H9 (cell line): ENCODE data around the gene CRABP1. TPM values are rescaled to one million over a fixed set of nuclear protein-coding genes. Genes with fewer than 3 reads are reported as not detected.

Experiments
- DNase-seq: peaks from one replicate; pipeline ENCODE4 v3.0.0-alpha.2; 2017
- H2AFZ ChIP-seq: one replicate; pipeline ENCODE4 v1.6.1; 2013; ENCODE audit warnings: mild to moderate bottlenecking, low read length, control low read depth, moderate library complexity
- H2AK5ac ChIP-seq: 2 replicates; pipeline ENCODE4 v1.6.1; 2013; ENCODE audit warnings: low read length, control low read depth, mixed read lengths; ENCODE audit not compliant: insufficient read length
- H2BK120ac ChIP-seq: one replicate; pipeline ENCODE4 v1.6.1; 2013; ENCODE audit warnings: low read depth, mild to moderate bottlenecking, low read length, control low read depth, inconsistent platforms; ENCODE audit not compliant: poor library complexity, severe bottlenecking
- H2BK12ac ChIP-seq: 2 replicates; pipeline ENCODE4 v1.6.1; 2013; ENCODE audit warnings: low read length, control low read depth, mixed read lengths, low read depth; ENCODE audit not compliant: insufficient read length
- H2BK15ac ChIP-seq: 2 replicates; pipeline ENCODE4 v1.6.1; 2013; ENCODE audit warnings: low read depth, low read length, control low read depth
- H2BK20ac ChIP-seq: one replicate; pipeline ENCODE4 v1.6.1; 2013; ENCODE audit warnings: low read depth, mild to moderate bottlenecking, low read length, control low read depth, inconsistent platforms; ENCODE audit not compliant: poor library complexity, severe bottlenecking
- H2BK5ac ChIP-seq: 2 replicates; pipeline ENCODE4 v1.6.1; 2013; ENCODE audit warnings: low read length, control low read depth, mixed read lengths; ENCODE audit not compliant: insufficient read length
- H3K14ac ChIP-seq: 2 replicates; pipeline ENCODE4 v1.6.1; 2013; ENCODE audit warnings: low read length, control low read depth; ENCODE audit not compliant: insufficient read depth
- H3K18ac ChIP-seq: 2 replicates; pipeline ENCODE4 v1.6.1; 2013; ENCODE audit warnings: low read depth, mild to moderate bottlenecking, mixed read lengths, low read length, control low read depth; ENCODE audit not compliant: insufficient read length
- H3K23ac ChIP-seq: 2 replicates; pipeline ENCODE4 v1.6.1; 2013; ENCODE audit warnings: low read length, control low read depth, mixed read lengths, low read depth; ENCODE audit not compliant: insufficient read length
- H3K23me2 ChIP-seq: 2 replicates; pipeline ENCODE4 v1.6.1; 2013; ENCODE audit warnings: low read depth, mild to moderate bottlenecking, mixed read lengths, low read length, control low read depth; ENCODE audit not compliant: insufficient read length, poor library complexity, severe bottlenecking
- H3K27ac ChIP-seq: 2 replicates; pipeline ENCODE4 v1.5.1; 2013; ENCODE audit warnings: low read length, control low read depth, mixed read lengths, low read depth; ENCODE audit not compliant: insufficient read length
- H3K27me3 ChIP-seq: 2 replicates; pipeline ENCODE4 v1.6.1; 2013; ENCODE audit warnings: low read length, control low read depth, inconsistent platforms; ENCODE audit not compliant: insufficient read depth
- H3K4ac ChIP-seq: 2 replicates; pipeline ENCODE4 v1.6.1; 2013; ENCODE audit warnings: low read depth, mild to moderate bottlenecking, control low read depth, inconsistent platforms, low read length, moderate library complexity
- H3K4me1 ChIP-seq: 2 replicates; pipeline ENCODE4 v1.6.1; 2013; ENCODE audit warnings: low read length, control low read depth, inconsistent platforms; ENCODE audit not compliant: insufficient read depth
- H3K4me2 ChIP-seq: 2 replicates; pipeline ENCODE4 v1.6.1; 2013; ENCODE audit warnings: low read length, control low read depth, mixed read lengths; ENCODE audit not compliant: insufficient read length, insufficient read depth
- H3K56ac ChIP-seq: 2 replicates; pipeline ENCODE4 v1.6.1; 2013; ENCODE audit warnings: low read depth, mild to moderate bottlenecking, mixed read lengths, low read length, control low read depth; ENCODE audit not compliant: insufficient read length
- H3K79me1 ChIP-seq: 2 replicates; pipeline ENCODE4 v1.6.1; 2013; ENCODE audit warnings: low read depth, mild to moderate bottlenecking, moderate library complexity, low read length, control low read depth, inconsistent platforms; ENCODE audit not compliant: insufficient read depth, poor library complexity, severe bottlenecking
- H3K79me2 ChIP-seq: 2 replicates; pipeline ENCODE4 v1.6.1; 2013; ENCODE audit warnings: low read length, control low read depth, inconsistent platforms; ENCODE audit not compliant: insufficient read depth
- H3K9ac ChIP-seq: 2 replicates; pipeline ENCODE4 v1.6.1; 2013; ENCODE audit warnings: low read length, control low read depth, mixed read lengths; ENCODE audit not compliant: insufficient read length; ENCODE audit errors: extremely low read depth
- H3K9me3 ChIP-seq: one replicate; pipeline ENCODE4 v1.6.1; 2013; ENCODE audit warnings: low read depth, low read length, inconsistent platforms; ENCODE audit not compliant: control insufficient read depth
- H3T11ph ChIP-seq: one replicate; pipeline ENCODE4 v1.6.1; 2013; ENCODE audit warnings: mild to moderate bottlenecking, low read length, control low read depth, inconsistent platforms
- H4K20me1 ChIP-seq: one replicate; pipeline ENCODE4 v1.6.1; 2013; ENCODE audit not compliant: control insufficient read depth, insufficient read length, insufficient read depth
- H4K5ac ChIP-seq: 2 replicates; pipeline ENCODE4 v1.6.1; 2013; ENCODE audit warnings: low read depth, mild to moderate bottlenecking, mixed read lengths, low read length, control low read depth; ENCODE audit not compliant: insufficient read length
- H4K8ac ChIP-seq: replicated peaks from 2 replicates; pipeline ENCODE4 v1.6.1; 2013; ENCODE audit warnings: low read length, control low read depth, mixed read lengths, low read depth; ENCODE audit not compliant: insufficient read length
- H4K91ac ChIP-seq: 2 replicates; pipeline ENCODE4 v1.6.1; 2013; ENCODE audit warnings: low read depth, mild to moderate bottlenecking, moderate library complexity, mixed read lengths, low read length, control low read depth; ENCODE audit not compliant: insufficient read length
- H3K27ac Mint-ChIP-seq, 3 experiments: 2 replicates in 2 of 3; 3 replicates in 1 of 3; pipeline ENCODE4 v1.8.0; 2020 to 2021; ENCODE audit warnings: mixed read lengths in 3 of 3, mild to moderate bottlenecking in 1 of 3, moderate library complexity in 1 of 3
- H3K27me3 Mint-ChIP-seq: 2 replicates; pipeline ENCODE4 v1.8.0; 2021; ENCODE audit warnings: low read depth, mild to moderate bottlenecking, moderate library complexity, mixed read lengths
- H3K36me3 Mint-ChIP-seq, 3 experiments: 2 replicates in 2 of 3; 3 replicates in 1 of 3; pipeline ENCODE4 v1.8.0; 2020 to 2021; ENCODE audit warnings: low read depth in 3 of 3, mixed read lengths in 3 of 3; ENCODE audit not compliant: insufficient read depth in 1 of 3
- H3K4me1 Mint-ChIP-seq, 2 experiments: 2 replicates each; pipeline ENCODE4 v1.8.0; 2020; ENCODE audit warnings: mixed read lengths in 2 of 2
- H3K4me3 Mint-ChIP-seq, 2 experiments: 2 replicates in 1 of 2; 3 replicates in 1 of 2; pipeline ENCODE4 v1.8.0; 2020 to 2021; ENCODE audit warnings: mild to moderate bottlenecking in 2 of 2, mixed read lengths in 2 of 2, moderate library complexity in 1 of 2
- H3K9me3 Mint-ChIP-seq, 2 experiments: 2 replicates in 1 of 2; 3 replicates in 1 of 2; pipeline ENCODE4 v1.8.0; 2020; ENCODE audit warnings: mild to moderate bottlenecking in 2 of 2, mixed read lengths in 2 of 2, moderate library complexity in 1 of 2
- CTCF ChIP-seq: fragments of 200-600 bp; sonication (generic); conservative IDR thresholded peaks from 3 replicates; pipeline ENCODE4 v1.8.0; 2021; ENCODE audit warnings: antibody characterized with exemption, mild to moderate bottlenecking
- WGBS: extraction: QIAGEN DNeasy Blood & Tissue Kit; methylation state at CpG from one replicate; pipeline ENCODE4 v1.1.7; 2013; ENCODE audit warnings: missing lambda C conversion rate, low lambda C conversion rate, mixed read lengths; ENCODE audit not compliant: insufficient read length; ENCODE audit errors: extremely low coverage; 5-methylcytosine and 5-hydroxymethylcytosine counted together
- total RNA-seq: library from RNA; stranded (reverse); gene quantifications from 2 replicates; pipeline ENCODE4 v1.2.1, GENCODE V29; 2021

CRABP1 gene
- total RNA-seq, 1 experiment from 2014 or later, result 93.1 TPM

- Histone ChIP-seq H4K5ac (no peak overlapping the region), H2AFZ (no peak overlapping the region), H2BK5ac (no peak overlapping the region), H3K9me3 (no peaks in the 10 kb centered on the region), H3K4me1 (no peaks in the 10 kb centered on the region), H3K9ac (no peak overlapping the region), H3K27ac (no peak overlapping the region), H4K8ac (no peak overlapping the region), H3K4me2 (no peak overlapping the region), H3K18ac (no peak overlapping the region), H2BK12ac (no peak overlapping the region), H3K79me2 (no peaks in the 10 kb centered on the region), H3T11ph (no peak overlapping the region), H2BK20ac (no peak overlapping the region), H2BK120ac (no peak overlapping the region), H2AK5ac (no peak overlapping the region), H3K23ac (no peak overlapping the region), H2BK15ac (no peak overlapping the region), H3K56ac (no peak overlapping the region), H3K14ac (no peak overlapping the region), H3K4ac (no peak overlapping the region), H3K79me1 (no peaks in the 10 kb centered on the region), H4K91ac (no peak overlapping the region), H4K20me1 (no peaks in the 10 kb centered on the region), H3K27me3 (no peaks in the 10 kb centered on the region), H3K23me2 (no peaks in the 10 kb centered on the region)
- no peaks in the 10 kb centered on the region for H3K9me3 Mint-ChIP-seq
- no peaks in the 10 kb centered on the region for H3K4me1 Mint-ChIP-seq
- no peak for DNase-seq
- H3K27me3 Mint-ChIP-seq, result no peaks in the 10 kb centered on the region
- H3K4me3 Mint-ChIP-seq, result no peak overlapping the region
- peaks cover 5 to 31% (median 8%) of the 10 kb centered on the region in 3 experiments; a peak in 4 of 7 replicates for H3K36me3 Mint-ChIP-seq
- H3K27ac Mint-ChIP-seq, result no peak overlapping the region
- no CpG with 5 or more reads among the region's 2 CpGs for WGBS
- TF ChIP-seq CTCF, result no peak
Measured at GRCh38 chr15:78291698-78292097, 48.5 kb upstream of the CRABP1 start.
